Effector memory CD8-positive, alpha-beta T cell (primary cell): ENCODE measurements around the gene MAD1L1.
"Not testable (repeated sequence)": the region's sequence is repeated elsewhere in the genome, so short reads cannot be mapped to it uniquely, and the experiment has no call there.

ENCODE experiments used
- ATAC-seq: fragments of 150-1000 bp; cut with Tn5 transposase; replicated peaks from 2 replicates; pipeline ENCODE4 v1.10.0; 2021; ENCODE audit warnings: mild to moderate bottlenecking, moderate library complexity
- DNase-seq, 3 experiments: peaks; one replicate each; pipeline ENCODE4 v3.0.0; 2021
- H3K27ac Mint-ChIP-seq, 2 donors: one replicate each; pipeline ENCODE4 v1.8.0; 2022; ENCODE audit warnings: mild to moderate bottlenecking in 2 of 2, mixed read lengths in 2 of 2, moderate library complexity in 2 of 2
- H3K27me3 Mint-ChIP-seq, 2 donors: one replicate each; pipeline ENCODE4 v1.8.0; 2022; ENCODE audit warnings: mixed read lengths in 2 of 2
- H3K36me3 Mint-ChIP-seq: one replicate; pipeline ENCODE4 v1.8.0; 2022; ENCODE audit warnings: mild to moderate bottlenecking, moderate library complexity, mixed read lengths; ENCODE audit not compliant: insufficient read depth
- H3K4me1 Mint-ChIP-seq, 2 donors: one replicate each; pipeline ENCODE4 v1.8.0; 2022; ENCODE audit warnings: low read depth in 2 of 2, mixed read lengths in 2 of 2
- H3K4me3 Mint-ChIP-seq, 2 donors: one replicate each; pipeline ENCODE4 v1.8.0; 2022; ENCODE audit warnings: mild to moderate bottlenecking in 2 of 2, mixed read lengths in 2 of 2, moderate library complexity in 2 of 2
- H3K9me3 Mint-ChIP-seq, 2 donors: one replicate each; pipeline ENCODE4 v1.8.0; 2022; ENCODE audit warnings: mixed read lengths in 2 of 2

MAD1L1 gene

DNA sequence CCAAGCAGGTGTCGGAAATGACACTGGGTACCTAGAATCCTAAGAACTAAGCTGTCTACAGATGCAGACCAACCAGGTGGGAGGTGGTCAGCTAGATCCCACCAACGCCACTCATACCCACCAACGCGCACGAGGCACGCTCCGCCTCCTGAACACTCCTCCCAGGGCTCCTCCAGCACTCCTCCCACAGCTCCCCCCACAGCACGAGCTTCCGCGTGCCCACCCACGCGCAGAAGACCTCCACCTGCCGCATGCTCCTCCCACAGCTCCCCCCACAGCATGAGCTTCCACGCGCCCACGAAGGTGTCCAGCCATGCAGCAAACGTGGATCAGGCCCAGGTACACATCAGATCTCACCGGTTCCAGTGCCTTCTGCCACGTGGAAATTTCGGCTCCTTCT lies 196.0 kb downstream of the MAD1L1 start:
- Mint-ChIP-seq H3K9me3 (no peaks in the 10 kb centered on the region), H3K4me1 (peaks cover 38 to 50% of the 10 kb centered on the region in 2 donors), H3K27ac (peak overlapping the region; percentile 85 to 90), H3K27me3 (no peaks in the 10 kb centered on the region), H3K36me3 (peaks cover 8% of the 10 kb centered on the region), H3K4me3 (peak overlapping the region; percentile 89 to 91)
- ATAC-seq (no peak), DNase-seq (no peak)

DNA sequence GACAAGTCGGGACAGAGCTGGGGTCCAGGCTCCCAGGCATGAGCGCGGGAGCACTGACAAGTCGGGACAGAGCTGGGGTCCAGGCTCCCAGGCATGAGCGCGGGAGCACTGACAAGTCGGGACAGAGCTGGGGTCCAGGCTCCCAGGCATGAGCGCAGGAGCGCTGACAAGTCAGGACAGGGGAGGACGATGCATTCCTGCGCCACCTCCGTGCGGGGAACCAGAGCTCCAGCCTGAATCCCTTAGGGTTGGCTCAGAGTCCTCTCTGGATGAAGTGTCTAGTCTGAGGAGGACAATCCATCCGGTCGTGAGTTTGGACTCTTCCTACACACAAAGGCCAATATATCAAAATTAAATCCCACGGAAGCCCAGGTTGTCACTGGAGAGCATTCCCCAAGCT lies 196.5 kb downstream of the MAD1L1 start:
- ATAC-seq, H3K27me3 Mint-ChIP-seq, H3K36me3 Mint-ChIP-seq, H3K9me3 Mint-ChIP-seq, DNase-seq: not testable (repeated sequence)
- peak overlapping the region; percentile 85 to 90 for H3K27ac Mint-ChIP-seq
- peak overlapping the region in 1 of 2 donors; percentile 91 for H3K4me3 Mint-ChIP-seq
- peaks cover 44 to 52% of the 10 kb centered on the region in 2 donors for H3K4me1 Mint-ChIP-seq

GRCh38 chr7:2034291-2035201 lies 198.2 kb downstream of the MAD1L1 start:
- Mint-ChIP-seq H3K27me3 (no peaks in the 10 kb centered on the region), H3K36me3 (peaks cover 4% of the 10 kb centered on the region), H3K4me3 (no peak overlapping the region), H3K27ac (no peak overlapping the region), H3K4me1 (peaks cover 40 to 54% of the 10 kb centered on the region in 2 donors), H3K9me3 (no peaks in the 10 kb centered on the region)
- ATAC-seq (no peak), DNase-seq (no peak)

GRCh38 chr7:2033586-2034135 lies 199.1 kb downstream of the MAD1L1 start:
- Mint-ChIP-seq H3K4me3 (no peak overlapping the region), H3K27ac (no peak overlapping the region), H3K27me3 (no peaks in the 10 kb centered on the region), H3K4me1 (peaks cover 34 to 48% of the 10 kb centered on the region in 2 donors), H3K9me3 (peaks cover 0 to 3% of the 10 kb centered on the region in 2 donors), H3K36me3 (peaks cover 4% of the 10 kb centered on the region)
- ATAC-seq, result no peak
- DNase-seq, result no peak

- H3K27ac Mint-ChIP-seq, result peak overlapping the region in 1 of 2 donors; percentile 79
- ATAC-seq, result no peak
- H3K4me1 Mint-ChIP-seq, result peaks cover 30 to 41% of the 10 kb centered on the region in 2 donors
Measured at GRCh38 chr7:2032876-2033407, 199.8 kb downstream of the MAD1L1 start.

DNA sequence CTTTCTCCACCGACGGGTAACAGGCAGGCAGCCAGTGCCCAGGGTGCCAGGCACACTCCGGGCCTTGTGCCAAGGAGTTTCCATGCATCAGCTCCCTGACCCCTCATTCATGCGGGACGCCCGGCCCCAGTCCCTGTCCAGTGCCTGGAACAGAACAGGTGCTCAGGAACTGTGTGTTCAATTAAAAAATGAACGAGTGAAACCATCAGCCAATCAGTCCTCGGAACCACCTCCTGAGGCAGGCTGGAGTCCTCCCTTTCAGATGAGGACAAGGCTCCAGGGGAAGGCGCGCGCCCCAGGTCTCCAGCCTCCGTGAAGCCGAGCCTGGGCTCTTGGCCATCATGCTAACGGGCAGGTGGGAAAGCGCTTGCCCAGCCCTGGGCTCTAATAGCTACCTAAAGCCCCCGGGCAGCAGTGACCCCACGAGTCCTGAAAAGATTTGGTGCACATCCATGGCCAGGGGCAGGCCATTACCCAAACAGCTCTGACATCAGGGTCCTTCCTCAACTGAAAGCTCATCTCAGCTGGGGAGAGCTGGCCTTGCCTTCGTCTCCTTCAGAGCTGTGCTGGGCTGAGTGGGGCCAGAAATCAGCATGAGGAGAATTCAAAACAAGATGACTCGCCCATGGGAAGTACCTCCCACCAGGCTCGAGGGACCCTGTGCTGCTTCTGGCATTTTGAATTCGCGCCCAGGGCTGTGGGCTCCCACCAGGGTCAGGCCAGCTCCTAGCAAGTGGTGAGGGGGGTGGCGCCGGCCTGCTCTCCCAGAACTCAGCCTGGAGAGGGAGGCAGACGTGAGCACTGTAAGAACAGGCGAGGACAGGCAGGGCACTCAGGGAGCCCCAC lies 200.5 kb downstream of the MAD1L1 start:
- DNase-seq, result no peak

More at GRCh38 chr7:2032876-2033407, 199.8 kb downstream of the MAD1L1 start:
- no peak for DNase-seq
- Mint-ChIP-seq H3K27me3 (no peaks in the 10 kb centered on the region), H3K9me3 (peaks cover 4 to 8% of the 10 kb centered on the region in 2 donors), H3K4me3 (no peak overlapping the region), H3K36me3 (peaks cover 4% of the 10 kb centered on the region)

GRCh38 chr7:2031451-2031845 lies 201.3 kb downstream of the MAD1L1 start:
- H3K4me1 Mint-ChIP-seq, result peaks cover 18 to 28% of the 10 kb centered on the region in 2 donors
- H3K9me3 Mint-ChIP-seq, result peaks cover 4 to 8% of the 10 kb centered on the region in 2 donors
- peak overlapping the region in 1 of 2 donors; percentile 57 for H3K27ac Mint-ChIP-seq
- DNase-seq, result no peak
- peak; percentile 22 for ATAC-seq
- H3K36me3 Mint-ChIP-seq, result no peaks in the 10 kb centered on the region
- no peaks in the 10 kb centered on the region for H3K27me3 Mint-ChIP-seq
- peak overlapping the region; percentile 71 to 79 for H3K4me3 Mint-ChIP-seq

More for the DNA sequence above, 200.5 kb downstream of the MAD1L1 start:
- H3K9me3 Mint-ChIP-seq, result peaks cover 4 to 8% of the 10 kb centered on the region in 2 donors
- no peak for ATAC-seq
- no peak overlapping the region for H3K4me3 Mint-ChIP-seq
- no peaks in the 10 kb centered on the region for H3K36me3 Mint-ChIP-seq
- peak overlapping the region in 1 of 2 donors; percentile 79 for H3K27ac Mint-ChIP-seq
- no peaks in the 10 kb centered on the region for H3K27me3 Mint-ChIP-seq
- peaks cover 23 to 34% of the 10 kb centered on the region in 2 donors for H3K4me1 Mint-ChIP-seq

DNA sequence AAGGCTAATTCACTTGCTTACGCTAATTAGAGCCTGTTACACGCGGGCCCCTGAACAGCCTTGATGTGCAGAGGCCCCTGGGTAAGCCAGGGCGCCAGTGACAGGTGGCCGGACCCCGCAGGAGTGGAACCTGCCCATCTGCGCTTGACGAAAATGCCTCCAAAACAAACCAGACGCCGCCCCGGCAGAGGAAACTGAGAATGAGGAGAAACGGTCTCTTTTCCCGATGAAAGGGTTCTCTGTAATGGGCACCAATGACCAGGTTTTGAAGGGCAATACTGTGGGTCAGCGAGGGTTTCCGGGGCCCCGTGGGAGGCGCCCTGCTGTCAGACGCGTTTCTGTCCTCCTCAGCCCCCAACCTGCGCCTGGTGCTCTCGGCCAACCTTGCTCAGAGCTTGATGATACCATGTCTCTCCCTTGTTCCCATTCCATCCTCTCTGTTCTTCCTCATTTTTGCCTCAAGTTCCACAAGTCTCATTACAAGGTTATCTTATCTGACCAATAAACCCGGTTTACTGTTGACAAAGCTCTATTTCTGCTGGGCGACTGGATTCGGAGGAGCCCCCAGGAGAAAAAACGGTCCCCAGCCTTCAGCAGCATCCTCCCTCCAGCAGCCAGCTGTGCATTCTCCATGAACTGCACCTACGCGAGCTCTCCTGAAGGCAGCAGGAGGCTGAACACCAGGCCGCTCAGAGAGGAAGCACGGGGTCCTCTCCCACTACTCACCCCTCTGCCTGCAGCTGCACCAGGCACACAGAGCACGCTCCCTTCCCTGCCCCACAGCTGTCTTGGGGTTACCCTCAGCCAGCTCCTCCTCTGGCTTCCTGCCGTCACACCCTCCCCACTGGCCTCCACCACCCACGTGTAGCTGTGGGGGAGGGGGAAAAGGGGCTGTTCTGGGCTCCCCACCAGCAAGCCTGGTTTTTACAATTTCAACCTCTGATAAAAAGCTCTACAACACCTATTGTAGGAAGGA lies 202.0 kb downstream of the MAD1L1 start:
- Mint-ChIP-seq H3K36me3 (no peaks in the 10 kb centered on the region), H3K4me1 (peaks cover 18 to 28% of the 10 kb centered on the region in 2 donors), H3K9me3 (peaks cover 5 to 8% of the 10 kb centered on the region in 2 donors), H3K27ac (peak overlapping the region; percentile 53 to 57), H3K4me3 (peak overlapping the region; percentile 71 to 79), H3K27me3 (no peaks in the 10 kb centered on the region)
- ATAC-seq, result peak; percentile 99
- DNase-seq, result peak; percentile 45 to 53 (median 53)

DNA sequence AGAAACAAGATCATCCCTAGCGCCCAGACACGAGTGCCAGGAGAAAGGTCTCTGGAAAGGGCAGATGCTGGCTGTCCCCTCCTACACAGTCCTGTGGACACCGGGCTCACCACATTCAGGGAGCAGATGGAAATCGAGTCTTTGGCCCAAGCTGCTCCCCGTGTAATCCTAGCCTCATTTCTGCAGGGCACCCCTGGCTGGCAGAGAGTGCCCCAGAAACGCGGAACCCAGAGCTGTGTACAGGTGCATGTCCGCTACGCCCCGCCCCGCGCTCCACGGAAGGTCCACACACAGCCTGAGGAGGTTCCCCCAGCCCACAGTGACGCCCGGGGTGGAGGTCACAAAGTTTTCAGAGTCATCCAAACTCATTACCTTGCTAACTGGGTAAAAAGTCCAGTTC lies 202.8 kb downstream of the MAD1L1 start:
- peaks cover 5 to 14% of the 10 kb centered on the region in 2 donors for H3K9me3 Mint-ChIP-seq
- H3K27me3 Mint-ChIP-seq, result no peaks in the 10 kb centered on the region
- no peak overlapping the region for H3K4me3 Mint-ChIP-seq
- ATAC-seq (no peak), DNase-seq (no peak)
- peaks cover 18 to 28% of the 10 kb centered on the region in 2 donors for H3K4me1 Mint-ChIP-seq
- H3K27ac Mint-ChIP-seq, result peak overlapping the region in 1 of 2 donors; percentile 91
- no peaks in the 10 kb centered on the region for H3K36me3 Mint-ChIP-seq

DNA sequence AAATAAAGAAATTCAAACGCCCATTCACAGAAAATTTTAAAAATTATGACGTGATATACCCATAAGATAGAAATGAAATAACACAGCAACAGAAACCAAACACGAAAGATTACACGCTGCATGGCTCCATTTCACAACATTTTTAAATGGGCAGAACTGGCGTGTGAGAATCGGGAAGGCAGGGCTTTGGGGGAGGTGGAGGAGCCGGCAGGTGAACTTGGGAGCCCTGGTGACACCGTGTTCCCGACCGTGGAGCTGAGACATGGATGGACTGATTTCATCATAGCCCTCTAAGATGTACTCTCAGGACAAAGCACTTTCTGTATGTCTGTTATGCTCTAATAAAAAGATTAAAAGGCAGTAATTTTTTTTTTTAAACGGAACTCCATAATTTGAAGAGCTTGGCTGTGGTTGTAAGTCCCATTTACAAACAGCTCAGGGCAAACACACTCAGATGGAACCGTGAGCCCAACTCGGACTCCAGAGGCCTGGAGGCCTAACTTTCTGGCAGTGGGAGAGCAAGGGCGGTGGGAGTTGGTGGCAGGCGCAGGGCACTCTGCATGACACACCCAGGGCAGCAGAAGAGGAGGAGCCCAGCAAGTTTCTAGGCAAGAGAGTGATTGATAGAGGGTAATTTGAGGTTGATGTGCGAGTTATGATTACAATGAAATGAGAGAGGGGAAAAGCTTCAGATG lies 203.4 kb downstream of the MAD1L1 start:
- ATAC-seq (no peak), DNase-seq (no peak)
- H3K4me1 Mint-ChIP-seq, result peaks cover 18 to 24% of the 10 kb centered on the region in 2 donors
- H3K27me3 Mint-ChIP-seq, result no peaks in the 10 kb centered on the region
- H3K9me3 Mint-ChIP-seq, result peaks cover 5 to 20% of the 10 kb centered on the region in 2 donors
- no peaks in the 10 kb centered on the region for H3K36me3 Mint-ChIP-seq
- H3K4me3 Mint-ChIP-seq, result peak overlapping the region in 1 of 2 donors; percentile 25
- H3K27ac Mint-ChIP-seq, result peak overlapping the region in 1 of 2 donors; percentile 91

DNA sequence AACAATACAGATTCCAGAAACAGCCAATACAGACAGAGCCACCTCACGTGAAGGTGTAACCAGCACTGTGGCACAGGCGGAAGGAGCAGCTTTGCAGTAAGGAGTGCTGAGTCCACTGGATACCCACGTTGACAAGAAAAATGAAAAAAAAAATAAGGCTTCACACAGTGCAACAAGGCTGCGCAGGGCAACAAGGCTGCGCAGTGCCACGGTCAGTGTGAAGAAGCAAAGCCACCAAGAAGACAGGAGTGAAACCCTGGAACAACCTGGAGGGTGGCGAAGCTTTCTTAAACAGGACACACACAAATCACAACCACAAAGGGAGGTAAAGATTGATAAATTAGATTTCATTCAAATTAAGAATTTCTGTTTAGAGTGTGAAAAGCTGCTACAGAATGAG lies 204.0 kb downstream of the MAD1L1 start:
- no peak for ATAC-seq
- no peak for DNase-seq
- peaks cover 5 to 21% of the 10 kb centered on the region in 2 donors for H3K9me3 Mint-ChIP-seq
- H3K36me3 Mint-ChIP-seq, result no peaks in the 10 kb centered on the region
- no peak overlapping the region for H3K4me3 Mint-ChIP-seq
- H3K27ac Mint-ChIP-seq, result no peak overlapping the region
- H3K4me1 Mint-ChIP-seq, result peaks cover 18 to 24% of the 10 kb centered on the region in 2 donors
- no peaks in the 10 kb centered on the region for H3K27me3 Mint-ChIP-seq
